Measurements from ENCODE around the gene RPS6KB2.

Gene RPS6KB2

GRCh38 chr11:67410369-67410831, 17.9 kb upstream of the RPS6KB2 start:
- no peaks in the 10 kb centered on the region for H3K9me3 ChIP-seq (ENCODE audit: control insufficient read depth in 5 of 5, low read length in 5 of 5)
- no peak overlapping the region for H3K9ac ChIP-seq (ENCODE audit: low read length in 5 of 5)
- no peak overlapping the region for H3K27ac ChIP-seq (ENCODE audit: low read depth, low read length)
- H3K4me1 ChIP-seq (ENCODE audit: control insufficient read depth in 5 of 5, insufficient read depth in 5 of 5, low read length in 5 of 5): peaks cover 0 to 23% (median 12%) of the 10 kb centered on the region in 5 donors
- H3K36me3 ChIP-seq (ENCODE audit: control insufficient read depth in 5 of 5, insufficient read depth in 5 of 5, low read length in 5 of 5): no peaks in the 10 kb centered on the region
- H3K4me3 ChIP-seq (ENCODE audit: low read depth in 1 of 5, low read length in 5 of 5): no peak overlapping the region
- peaks cover 55 to 82% (median 66%) of the 10 kb centered on the region in 5 donors for H3K27me3 ChIP-seq (ENCODE audit: control insufficient read depth in 5 of 5, insufficient read depth in 4 of 5, low read length in 5 of 5)

DNA sequence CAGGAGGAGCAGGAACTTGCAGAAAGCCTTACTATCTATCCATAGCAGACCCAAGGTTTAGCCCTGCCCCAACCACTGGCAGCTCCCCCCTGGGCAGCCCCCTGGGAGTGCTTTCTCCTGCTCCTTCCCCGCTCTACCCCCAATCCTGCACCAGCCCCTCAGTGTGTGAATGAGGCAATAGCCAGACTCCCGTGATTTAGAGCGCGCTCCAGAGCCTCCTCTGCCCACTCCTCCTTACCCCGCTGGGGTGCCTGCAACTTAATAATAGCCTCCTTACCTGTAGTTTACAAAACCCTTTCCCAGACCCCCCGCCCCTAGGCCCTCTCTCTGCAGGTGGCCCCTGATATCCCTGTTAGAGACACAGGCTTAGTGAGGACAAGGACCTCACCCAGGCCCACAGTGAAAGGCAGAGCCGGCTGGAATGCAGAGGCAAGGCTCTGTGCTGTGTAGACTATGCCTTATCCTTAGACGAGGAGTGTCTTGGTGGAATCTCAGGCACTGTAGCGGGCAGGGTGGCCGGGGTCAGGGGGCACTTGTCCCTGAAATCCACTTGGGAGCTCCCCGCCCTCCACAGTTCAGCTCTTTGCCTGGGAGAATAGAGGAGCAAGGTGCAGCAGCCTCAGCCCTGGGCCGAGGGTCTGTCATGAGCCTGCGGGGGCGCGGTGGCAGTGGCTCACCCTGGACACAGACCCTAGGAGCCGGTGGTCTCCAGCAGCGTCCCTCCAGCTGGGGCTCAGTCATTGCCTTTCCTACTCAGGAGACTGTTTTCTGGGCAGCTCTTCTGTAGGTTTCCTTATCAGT, 17.1 kb upstream of the RPS6KB2 start:
- H3K27me3 ChIP-seq (ENCODE audit: control insufficient read depth in 5 of 5, insufficient read depth in 4 of 5, low read length in 5 of 5): peaks cover 55 to 78% (median 67%) of the 10 kb centered on the region in 5 donors
- no peak overlapping the region for H3K9ac ChIP-seq (ENCODE audit: low read length in 5 of 5)
- peaks cover 0 to 25% (median 15%) of the 10 kb centered on the region in 5 donors for H3K4me1 ChIP-seq (ENCODE audit: control insufficient read depth in 5 of 5, insufficient read depth in 5 of 5, low read length in 5 of 5)
- H3K9me3 ChIP-seq (ENCODE audit: control insufficient read depth in 5 of 5, low read length in 5 of 5): no peaks in the 10 kb centered on the region
- H3K4me3 ChIP-seq (ENCODE audit: low read depth in 1 of 5, low read length in 5 of 5): no peak overlapping the region
- no peak overlapping the region for H3K27ac ChIP-seq (ENCODE audit: low read depth, low read length)
- no peaks in the 10 kb centered on the region for H3K36me3 ChIP-seq (ENCODE audit: control insufficient read depth in 5 of 5, insufficient read depth in 5 of 5, low read length in 5 of 5)

DNA sequence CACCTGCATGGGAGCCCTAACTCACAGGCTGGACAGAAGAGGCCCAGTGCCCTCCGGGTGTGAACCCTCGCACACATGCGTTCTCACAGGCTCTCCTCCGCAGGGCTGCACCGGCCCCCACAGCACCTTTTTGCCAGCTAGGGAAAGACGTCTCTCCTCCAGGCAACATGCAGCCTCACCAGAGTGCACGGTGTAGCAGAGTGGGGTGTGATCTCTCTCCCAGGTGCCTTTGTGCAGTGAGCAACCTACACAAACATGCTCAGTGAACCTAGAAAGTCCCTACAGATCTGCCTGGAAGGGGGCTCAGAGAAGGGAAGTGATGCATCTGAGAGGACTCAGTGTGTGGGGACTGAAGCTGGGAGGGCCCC, 16.5 kb upstream of the RPS6KB2 start:
- Histone ChIP-seq H3K27me3 (ENCODE audit: control insufficient read depth in 5 of 5, insufficient read depth in 4 of 5, low read length in 5 of 5) (peaks cover 52 to 76% (median 67%) of the 10 kb centered on the region in 5 donors), H3K9me3 (ENCODE audit: control insufficient read depth in 5 of 5, low read length in 5 of 5) (no peaks in the 10 kb centered on the region), H3K36me3 (ENCODE audit: control insufficient read depth in 5 of 5, insufficient read depth in 5 of 5, low read length in 5 of 5) (no peaks in the 10 kb centered on the region), H3K4me3 (ENCODE audit: low read depth in 1 of 5, low read length in 5 of 5) (no peak overlapping the region), H3K9ac (ENCODE audit: low read length in 5 of 5) (no peak overlapping the region), H3K27ac (ENCODE audit: low read depth, low read length) (no peak overlapping the region), H3K4me1 (ENCODE audit: control insufficient read depth in 5 of 5, insufficient read depth in 5 of 5, low read length in 5 of 5) (peaks cover 0 to 26% (median 20%) of the 10 kb centered on the region in 5 donors)

GRCh38 chr11:67412495-67413179, 15.7 kb upstream of the RPS6KB2 start:
- Histone ChIP-seq H3K4me1 (ENCODE audit: control insufficient read depth in 5 of 5, insufficient read depth in 5 of 5, low read length in 5 of 5) (peaks cover 0 to 32% (median 25%) of the 10 kb centered on the region in 5 donors), H3K4me3 (ENCODE audit: low read depth in 1 of 5, low read length in 5 of 5) (no peak overlapping the region), H3K36me3 (ENCODE audit: control insufficient read depth in 5 of 5, insufficient read depth in 5 of 5, low read length in 5 of 5) (no peaks in the 10 kb centered on the region), H3K9me3 (ENCODE audit: control insufficient read depth in 5 of 5, low read length in 5 of 5) (no peaks in the 10 kb centered on the region), H3K9ac (ENCODE audit: low read length in 5 of 5) (no peak overlapping the region), H3K27ac (ENCODE audit: low read depth, low read length) (no peak overlapping the region), H3K27me3 (ENCODE audit: control insufficient read depth in 5 of 5, insufficient read depth in 4 of 5, low read length in 5 of 5) (peaks cover 51 to 68% (median 59%) of the 10 kb centered on the region in 5 donors)

GRCh38 chr11:67413266-67413849, 14.9 kb upstream of the RPS6KB2 start:
- peaks cover 0 to 32% (median 27%) of the 10 kb centered on the region in 5 donors for H3K4me1 ChIP-seq (ENCODE audit: control insufficient read depth in 5 of 5, insufficient read depth in 5 of 5, low read length in 5 of 5)
- H3K27me3 ChIP-seq (ENCODE audit: control insufficient read depth in 5 of 5, insufficient read depth in 4 of 5, low read length in 5 of 5): peaks cover 45 to 64% (median 52%) of the 10 kb centered on the region in 5 donors
- H3K4me3 ChIP-seq (ENCODE audit: low read depth in 1 of 5, low read length in 5 of 5): no peak overlapping the region
- no peak overlapping the region for H3K27ac ChIP-seq (ENCODE audit: low read depth, low read length)
- no peaks in the 10 kb centered on the region for H3K9me3 ChIP-seq (ENCODE audit: control insufficient read depth in 5 of 5, low read length in 5 of 5)
- H3K9ac ChIP-seq (ENCODE audit: low read length in 5 of 5): no peak overlapping the region
- H3K36me3 ChIP-seq (ENCODE audit: control insufficient read depth in 5 of 5, insufficient read depth in 5 of 5, low read length in 5 of 5): no peaks in the 10 kb centered on the region

- Histone ChIP-seq H3K9me3 (ENCODE audit: control insufficient read depth in 5 of 5, low read length in 5 of 5) (no peaks in the 10 kb centered on the region), H3K9ac (ENCODE audit: low read length in 5 of 5) (no peak within 1 kb of the TSS), H3K27ac (ENCODE audit: low read depth, low read length) (no peak within 1 kb of the TSS), H3K36me3 (ENCODE audit: control insufficient read depth in 5 of 5, insufficient read depth in 5 of 5, low read length in 5 of 5) (no peaks in the 10 kb centered on the region), H3K4me3 (ENCODE audit: low read depth in 1 of 5, low read length in 5 of 5) (peak within 1 kb of the TSS in 1 of 5 donors; percentile 37), H3K27me3 (ENCODE audit: control insufficient read depth in 5 of 5, insufficient read depth in 4 of 5, low read length in 5 of 5) (peaks cover 27 to 40% (median 30%) of the 10 kb centered on the region in 5 donors), H3K4me1 (ENCODE audit: control insufficient read depth in 5 of 5, insufficient read depth in 5 of 5, low read length in 5 of 5) (peaks cover 0 to 39% (median 33%) of the 10 kb centered on the region in 5 donors)
Measured at GRCh38 chr11:67415501-67416304, 12.6 kb upstream of the RPS6KB2 start, which contains the start of gene CARNS1. CARNS1 (plus strand) TSS chr11:67415678; CDS start chr11:67416200, 522 bp downstream.

DNA sequence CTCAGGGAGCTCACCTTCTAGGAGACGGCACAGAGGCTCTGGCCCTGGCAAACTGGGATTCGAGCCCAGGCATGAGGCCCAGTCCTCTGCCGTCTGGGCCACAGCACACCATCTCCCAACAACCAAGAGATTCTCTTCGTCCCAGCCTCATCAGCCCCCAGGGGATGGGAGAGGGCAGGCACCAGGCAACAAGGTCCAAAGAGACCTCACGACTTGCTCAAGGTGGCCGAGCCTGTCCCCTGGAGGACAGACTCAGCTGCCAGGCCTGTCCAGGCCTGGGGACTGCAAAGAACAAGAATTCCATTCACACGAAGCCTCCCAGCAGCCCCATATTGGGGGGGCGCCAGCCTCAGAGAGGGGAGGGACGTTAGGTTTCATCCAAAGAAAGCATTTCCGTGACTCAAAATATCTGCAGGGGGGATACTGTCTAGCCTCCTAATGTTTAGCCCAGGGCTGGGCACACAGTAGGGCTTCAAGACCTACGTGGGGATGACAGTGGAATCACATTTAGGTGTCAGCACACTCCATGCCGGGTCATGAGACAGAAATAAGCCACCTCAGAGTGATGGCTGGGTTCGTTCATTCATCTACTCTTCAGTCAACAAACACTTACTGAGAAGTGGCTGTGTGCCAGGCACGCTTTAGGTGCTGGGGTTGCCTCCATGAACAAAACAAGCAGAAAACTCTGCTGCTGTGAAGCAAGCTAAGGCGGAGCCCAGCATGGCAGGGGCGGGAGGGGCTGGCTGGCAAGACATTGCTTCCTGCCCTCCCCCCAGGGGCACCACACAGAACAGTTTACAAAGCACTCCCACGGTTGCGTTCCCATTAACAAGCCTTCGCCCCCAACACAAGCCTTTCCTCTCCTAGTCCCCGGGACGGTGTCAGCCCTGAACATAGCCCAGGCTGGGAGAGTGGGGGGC, 11.6 kb upstream of the RPS6KB2 start:
- Histone ChIP-seq H3K9me3 (ENCODE audit: control insufficient read depth in 5 of 5, low read length in 5 of 5) (no peaks in the 10 kb centered on the region), H3K27ac (ENCODE audit: low read depth, low read length) (no peak overlapping the region), H3K4me1 (ENCODE audit: control insufficient read depth in 5 of 5, insufficient read depth in 5 of 5, low read length in 5 of 5) (peaks cover 0 to 42% (median 36%) of the 10 kb centered on the region in 5 donors), H3K27me3 (ENCODE audit: control insufficient read depth in 5 of 5, insufficient read depth in 4 of 5, low read length in 5 of 5) (peaks cover 17 to 31% (median 22%) of the 10 kb centered on the region in 5 donors), H3K9ac (ENCODE audit: low read length in 5 of 5) (peak overlapping the region in 1 of 5 donors; percentile 51), H3K36me3 (ENCODE audit: control insufficient read depth in 5 of 5, insufficient read depth in 5 of 5, low read length in 5 of 5) (no peaks in the 10 kb centered on the region), H3K4me3 (ENCODE audit: low read depth in 1 of 5, low read length in 5 of 5) (no peak overlapping the region)

- H3K4me1 ChIP-seq (ENCODE audit: control insufficient read depth in 5 of 5, insufficient read depth in 5 of 5, low read length in 5 of 5): peaks cover 0 to 42% (median 36%) of the 10 kb centered on the region in 5 donors
- H3K27me3 ChIP-seq (ENCODE audit: control insufficient read depth in 5 of 5, insufficient read depth in 4 of 5, low read length in 5 of 5): peaks cover 10 to 23% (median 14%) of the 10 kb centered on the region in 5 donors
- H3K27ac ChIP-seq (ENCODE audit: low read depth, low read length): no peak overlapping the region
- no peaks in the 10 kb centered on the region for H3K9me3 ChIP-seq (ENCODE audit: control insufficient read depth in 5 of 5, low read length in 5 of 5)
- H3K36me3 ChIP-seq (ENCODE audit: control insufficient read depth in 5 of 5, insufficient read depth in 5 of 5, low read length in 5 of 5): no peaks in the 10 kb centered on the region
- no peak overlapping the region for H3K4me3 ChIP-seq (ENCODE audit: low read depth in 1 of 5, low read length in 5 of 5)
- H3K9ac ChIP-seq (ENCODE audit: low read length in 5 of 5): peak overlapping the region in 1 of 5 donors; percentile 51
Measured at GRCh38 chr11:67417425-67417824, 10.9 kb upstream of the RPS6KB2 start.

Data from subcutaneous abdominal adipose tissue (tissue), 5 donors.